Superior temporal gyrus (tissue), 1 donor: ENCODE data around the gene DNASE1L1.

Experiments
- DNase-seq: peaks from one replicate; pipeline ENCODE4 v3.0.0-alpha.2; 2016; ENCODE audit errors: extremely low spot score

DNASE1L1 gene

DNA sequence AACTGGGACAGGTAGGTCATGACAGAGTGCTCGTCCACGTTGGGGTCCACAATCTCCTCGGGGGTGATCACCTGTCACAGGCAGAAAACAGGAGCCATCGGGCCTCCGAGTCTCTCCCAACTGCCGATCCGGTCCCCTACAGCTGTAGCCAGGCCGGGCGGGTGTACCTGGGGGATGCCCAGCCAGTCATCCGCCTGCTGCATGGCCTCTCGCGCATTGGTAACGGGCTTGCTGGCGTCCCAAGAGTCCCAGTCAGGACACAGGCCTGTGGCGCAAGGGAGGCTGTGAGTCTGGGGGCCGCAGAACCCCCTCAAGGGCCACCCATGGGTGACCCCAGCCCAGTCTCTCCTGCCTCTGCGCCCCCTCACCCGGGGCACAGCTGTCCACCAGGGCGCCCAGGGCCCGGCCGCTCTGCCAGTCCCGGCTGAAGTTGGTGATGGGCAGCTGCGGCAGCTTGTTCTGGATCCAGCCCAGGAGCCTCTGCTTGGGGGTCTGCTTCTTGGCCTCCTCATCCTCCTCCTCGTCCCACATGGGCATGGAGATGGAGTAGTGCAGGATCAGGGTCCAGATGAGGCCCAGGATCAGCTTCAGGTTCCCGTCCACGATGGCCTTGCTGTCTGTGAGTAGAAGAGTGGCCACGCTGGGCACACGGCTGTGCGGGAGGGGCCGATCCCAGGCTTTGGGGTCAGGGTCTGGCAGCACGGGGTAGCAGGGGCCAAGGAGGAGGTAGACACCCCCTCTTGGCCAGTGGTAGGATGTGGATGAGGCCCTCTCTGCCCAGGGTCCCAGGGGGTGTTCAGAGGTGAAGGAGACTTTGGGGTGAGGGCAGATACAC is 41.4 kb downstream of the DNASE1L1 start:
- DNase-seq, result no peak

DNA sequence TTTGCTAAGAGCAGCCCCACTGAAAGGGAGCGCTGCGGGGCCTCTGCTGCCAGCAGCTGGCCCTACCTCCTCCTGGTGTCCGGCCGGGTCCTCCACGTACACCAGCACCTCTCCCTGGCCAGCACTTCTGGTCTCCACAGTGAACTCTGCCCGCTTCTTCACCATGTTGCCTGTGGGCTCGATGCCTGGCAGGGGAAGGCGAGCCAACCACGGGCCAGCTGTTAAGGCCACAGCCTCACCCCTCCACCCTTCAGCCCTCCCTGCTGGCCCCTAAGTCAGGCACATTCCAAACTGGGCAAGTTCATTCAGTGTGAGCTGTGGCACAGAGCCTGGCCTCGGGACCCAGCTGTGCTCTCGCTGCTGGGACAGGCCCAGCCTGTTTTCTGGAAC is 42.4 kb downstream of the DNASE1L1 start:
- no peak for DNase-seq

DNA sequence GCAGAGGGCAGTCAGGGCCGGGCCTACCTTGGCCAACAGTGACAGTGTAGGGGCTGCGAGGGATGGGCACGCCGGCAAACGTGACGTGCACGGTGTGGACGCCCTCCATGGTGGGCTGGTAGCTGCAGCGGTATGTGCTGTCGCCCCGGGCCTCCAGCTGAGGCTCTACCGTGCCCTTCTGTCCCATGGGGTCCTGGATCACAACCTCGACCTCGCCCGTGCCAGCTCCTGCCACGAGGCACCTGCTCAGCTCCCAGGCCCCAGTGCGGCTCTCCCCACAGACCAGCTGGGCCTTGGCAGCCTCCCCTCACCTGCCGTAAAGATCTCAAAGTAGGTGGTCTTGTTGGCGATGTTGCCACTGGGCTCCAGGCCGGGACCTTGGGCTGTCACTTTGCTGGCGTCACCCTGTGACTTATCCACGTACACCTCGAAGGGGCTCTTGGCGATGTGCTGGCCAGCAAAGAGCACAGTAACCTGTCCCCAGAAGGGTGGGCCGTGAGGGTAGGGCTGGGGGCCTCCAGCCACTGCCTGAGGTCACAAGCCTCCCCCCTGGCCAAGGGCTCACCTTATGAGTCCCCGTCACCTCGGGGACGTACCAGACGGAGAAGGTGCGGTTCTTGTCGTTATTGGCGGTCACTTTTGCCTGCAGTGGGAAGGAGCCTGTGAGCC is 42.9 kb downstream of the DNASE1L1 start:
- DNase-seq, result no peak

DNA sequence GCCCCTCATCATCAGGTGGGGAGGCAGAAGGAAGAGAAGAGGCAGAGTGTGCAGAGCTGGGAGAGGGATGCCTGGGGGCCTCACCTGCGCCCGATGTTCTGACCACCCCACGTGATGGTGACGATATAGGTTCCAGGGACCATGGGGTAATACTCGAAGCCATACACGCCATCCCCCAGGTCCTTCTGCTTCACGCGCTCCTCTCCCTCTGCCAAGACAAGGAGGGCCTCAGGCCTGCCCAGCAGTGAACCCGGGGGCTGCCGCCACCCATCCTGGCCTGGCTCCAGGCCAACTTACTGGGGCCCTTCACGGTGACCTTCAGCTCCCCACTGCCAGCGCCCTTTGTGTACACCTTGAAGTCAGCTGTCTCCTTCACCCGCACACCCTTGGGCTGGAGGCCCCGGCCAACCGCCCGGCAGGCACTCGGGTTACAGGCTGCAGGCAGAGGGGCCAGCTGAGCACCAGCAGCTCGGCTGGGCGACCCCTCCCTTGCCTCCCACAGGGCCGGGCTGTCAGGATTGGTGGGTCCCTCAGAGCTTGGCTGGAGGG is 43.9 kb downstream of the DNASE1L1 start:
- no peak for DNase-seq

DNA sequence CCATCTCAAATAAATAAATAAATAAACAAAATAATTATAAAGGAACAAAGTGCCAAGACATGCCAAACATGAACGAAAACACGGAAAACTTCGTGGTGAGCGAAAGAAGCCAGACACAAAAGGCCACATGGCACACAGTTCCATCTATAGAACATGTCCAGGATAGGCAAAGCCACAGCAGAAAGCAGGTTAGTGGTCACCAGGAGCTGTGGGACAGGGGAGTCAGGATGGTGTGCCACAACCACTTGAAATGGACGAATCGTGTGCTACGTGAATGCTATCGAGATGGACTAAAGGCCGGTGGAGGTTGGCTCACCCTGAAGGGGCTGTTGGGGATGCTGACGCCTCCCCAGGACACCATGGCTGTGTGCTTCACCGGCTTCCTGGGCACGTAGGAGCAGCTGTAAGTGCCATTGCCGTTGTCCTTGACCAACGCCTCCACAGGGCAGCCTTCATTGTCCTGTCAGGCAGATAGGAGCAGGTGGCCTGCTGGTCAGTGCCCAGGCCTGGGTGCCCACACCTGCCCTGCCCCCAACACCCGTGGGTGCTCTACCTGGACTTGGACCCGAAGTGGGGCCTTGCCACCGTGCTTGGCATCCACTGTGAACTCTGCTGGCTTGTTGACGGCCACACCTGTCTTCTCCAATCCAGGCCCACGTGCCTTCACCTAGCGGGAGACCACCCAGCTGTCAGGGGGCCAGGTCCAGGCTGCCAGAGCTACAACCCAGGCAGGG is 45.2 kb downstream of the DNASE1L1 start:
- DNase-seq, result no peak

DNA sequence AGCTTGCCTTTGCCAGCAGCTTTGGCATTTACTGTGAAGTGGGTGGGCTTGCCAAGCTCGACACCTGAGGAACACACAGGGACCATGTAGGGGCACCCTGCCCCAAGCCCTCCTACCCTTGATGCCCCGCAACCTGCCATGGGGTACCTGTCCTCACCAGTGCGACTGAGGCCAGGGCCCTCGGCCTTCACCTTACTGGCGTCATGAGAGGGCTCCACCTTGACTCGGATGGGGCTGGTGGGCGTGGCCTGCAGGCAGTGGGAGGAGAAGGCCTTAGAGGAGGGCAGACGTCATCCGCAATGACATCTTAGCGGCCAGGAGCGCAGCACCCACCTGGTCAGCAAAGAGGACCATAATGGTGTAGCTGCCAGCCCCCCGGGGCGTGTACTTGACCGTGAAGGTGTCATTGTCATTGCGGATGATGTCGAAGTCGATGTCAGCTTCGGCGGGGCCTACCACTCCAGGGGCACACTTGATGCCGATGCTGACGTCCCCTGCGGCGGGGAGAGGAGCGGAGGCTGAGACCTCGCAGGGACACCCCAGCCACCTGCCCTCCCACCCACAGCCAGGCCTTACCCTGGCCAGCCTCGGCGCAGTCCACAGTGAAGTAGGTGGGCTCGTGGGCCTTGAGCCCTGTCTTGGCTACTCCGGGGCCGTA is 46.8 kb downstream of the DNASE1L1 start:
- DNase-seq, result no peak

DNA sequence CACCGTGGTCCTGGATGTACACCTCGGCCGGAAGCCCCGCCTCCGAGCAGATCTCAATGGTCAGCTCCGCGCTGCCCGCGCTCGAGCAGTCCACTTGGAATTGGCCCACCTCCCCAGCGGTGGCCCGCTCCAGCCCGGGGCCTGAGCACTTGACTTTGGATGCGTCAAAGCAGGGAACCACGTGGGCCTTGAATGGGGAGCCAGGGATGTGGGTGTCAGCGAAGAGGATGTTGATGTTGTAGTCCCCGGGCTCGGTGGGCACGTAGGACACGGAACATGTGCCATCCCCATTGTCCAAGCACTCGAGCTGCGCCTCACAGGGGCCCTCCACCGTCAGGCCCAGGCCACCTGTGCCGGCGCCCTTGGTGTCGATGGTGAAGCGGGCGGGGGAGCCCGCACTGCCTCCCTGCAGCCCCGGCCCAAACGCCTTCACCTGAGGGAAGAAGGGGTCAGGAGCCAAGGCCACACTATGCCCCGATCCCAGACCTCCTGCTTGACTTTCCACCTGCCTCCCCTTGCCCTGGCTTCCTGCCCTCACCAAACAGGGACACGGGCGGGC is 48.8 kb downstream of the DNASE1L1 start:
- no peak for DNase-seq

DNA sequence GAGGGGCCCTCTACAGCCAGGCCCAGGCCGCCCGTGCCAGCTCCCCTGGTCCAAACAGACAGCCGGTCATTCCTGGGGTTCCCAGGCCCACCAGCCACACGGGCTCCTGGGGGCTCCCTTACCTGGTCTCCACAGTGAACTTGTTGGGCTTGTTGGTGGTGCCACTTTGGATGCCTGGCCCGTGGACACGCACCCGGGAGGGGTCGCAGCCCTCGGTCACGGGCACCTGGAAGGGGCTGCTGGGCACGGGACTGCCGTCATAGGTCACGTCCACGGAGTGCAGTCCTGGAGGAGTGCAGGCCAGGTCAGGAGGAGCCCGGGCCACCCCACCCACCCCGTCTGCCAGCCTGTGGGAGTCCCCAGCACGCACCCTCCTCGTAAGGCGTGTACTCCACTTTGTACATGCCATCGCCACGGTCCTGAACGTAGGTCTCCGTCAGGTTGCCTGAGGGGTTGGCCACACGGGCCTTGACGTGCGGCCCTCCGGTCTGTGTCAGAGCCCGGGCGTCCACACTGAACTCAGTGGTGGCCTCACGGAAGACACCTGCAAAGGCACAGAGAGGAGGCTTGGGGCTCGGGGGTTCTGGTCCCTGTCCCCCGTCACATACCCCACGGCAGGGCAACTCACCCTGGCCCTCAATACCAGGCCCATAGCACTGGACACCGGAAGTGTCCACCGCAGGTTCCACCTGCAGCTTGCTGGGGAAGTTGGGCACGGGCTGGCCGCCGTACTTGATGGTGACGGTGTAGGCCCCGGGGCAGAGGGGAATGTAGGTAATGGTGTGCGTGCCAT is 49.5 kb downstream of the DNASE1L1 start:
- no peak for DNase-seq

DNA sequence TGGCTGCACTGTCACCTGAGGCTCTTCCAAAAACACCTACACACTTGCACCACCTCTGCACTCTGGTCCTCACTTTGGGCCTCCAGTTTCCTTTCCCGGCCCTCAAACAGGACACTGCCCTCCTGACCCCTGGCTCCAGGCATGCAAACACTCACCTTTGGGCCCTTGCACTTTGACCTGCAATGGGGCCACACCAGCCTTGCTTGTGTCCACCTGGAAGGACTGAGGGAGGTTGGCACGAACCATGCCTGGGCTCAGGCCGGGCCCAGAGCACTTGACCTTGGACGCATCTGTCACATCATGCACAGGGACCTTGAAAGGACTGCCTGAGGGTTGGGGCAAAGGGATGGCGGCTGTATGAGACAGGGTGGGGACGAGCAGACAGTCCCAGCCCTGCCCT is 50.2 kb downstream of the DNASE1L1 start:
- DNase-seq, result no peak

DNA sequence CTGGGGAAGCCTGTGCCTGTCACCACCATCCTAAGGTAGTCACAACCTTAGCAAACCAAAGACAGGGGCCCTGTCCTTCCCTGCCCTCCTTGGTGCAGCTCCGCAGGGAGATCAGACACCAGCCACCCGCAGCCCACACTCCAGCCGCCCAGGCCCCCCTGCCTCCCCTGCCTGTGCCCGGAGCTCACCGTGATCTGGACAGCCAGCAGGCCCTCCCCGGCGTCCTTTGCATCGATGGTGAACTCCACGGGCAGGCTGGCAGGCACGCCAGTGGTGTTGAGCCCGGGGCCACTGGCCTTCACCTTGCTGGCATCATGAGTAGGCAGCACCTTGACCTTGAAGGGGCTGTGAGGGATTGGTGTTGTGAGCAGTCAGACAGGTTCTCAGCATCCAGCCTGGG is 51.0 kb downstream of the DNASE1L1 start:
- DNase-seq, result no peak

DNA sequence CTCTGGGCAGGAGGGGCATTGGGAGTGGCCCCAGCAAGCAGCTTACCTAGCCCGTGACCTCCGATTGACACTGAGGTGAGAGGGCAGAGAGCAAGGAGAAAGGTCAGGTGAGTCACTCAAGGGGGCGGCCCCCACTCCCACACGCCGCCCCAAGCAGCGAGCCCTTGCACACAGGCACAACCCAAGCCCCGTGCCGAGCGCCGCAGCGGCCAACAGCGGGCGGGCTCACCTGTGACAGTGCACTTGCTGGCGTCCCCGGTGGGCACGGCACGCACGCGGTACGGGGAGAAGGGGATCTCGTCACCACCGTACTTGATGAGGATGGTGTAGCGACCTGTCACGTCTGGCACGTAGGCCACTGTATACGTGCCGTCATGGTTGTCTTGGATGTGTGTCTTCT is 51.8 kb downstream of the DNASE1L1 start:
- DNase-seq, result no peak

DNA sequence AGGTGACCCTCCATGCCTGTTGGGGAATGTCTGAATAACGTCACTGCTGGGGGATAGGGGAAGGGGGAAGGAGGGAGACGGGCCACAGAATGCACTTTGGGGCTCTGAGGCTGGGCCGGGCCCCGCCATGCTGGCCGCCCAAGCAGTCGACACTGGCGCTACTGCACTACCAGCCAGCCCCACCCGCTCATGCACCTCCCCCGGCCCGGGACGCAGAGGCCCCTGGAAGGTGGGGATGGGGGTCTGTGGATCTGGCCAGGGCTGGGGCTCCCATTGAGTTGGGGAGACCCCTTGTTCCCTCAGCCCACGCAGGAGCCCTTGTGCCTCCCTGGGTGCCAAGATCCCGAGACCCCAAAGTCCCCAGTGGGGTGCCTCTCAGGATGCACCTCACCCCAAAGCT is 52.5 kb downstream of the DNASE1L1 start:
- DNase-seq, result no peak

DNA sequence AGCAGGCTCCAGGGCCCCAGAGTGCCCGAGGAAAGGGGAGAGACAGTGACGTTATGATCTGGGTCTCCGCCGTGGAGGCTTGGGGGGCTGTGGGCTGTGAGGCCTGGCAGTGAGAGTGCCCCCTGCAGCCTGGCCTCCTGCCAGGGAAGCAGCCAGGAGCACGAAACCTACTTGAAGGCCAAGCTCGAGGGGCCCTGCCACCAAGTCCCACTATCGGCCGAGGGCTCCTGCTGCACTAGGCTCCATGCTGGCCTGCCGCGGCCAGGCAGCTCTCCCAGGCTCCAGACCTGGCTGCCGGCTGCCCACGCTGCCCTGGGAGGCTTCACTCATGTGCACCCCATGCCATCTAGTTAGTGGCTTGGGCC is 53.3 kb downstream of the DNASE1L1 start:
- no peak for DNase-seq

DNA sequence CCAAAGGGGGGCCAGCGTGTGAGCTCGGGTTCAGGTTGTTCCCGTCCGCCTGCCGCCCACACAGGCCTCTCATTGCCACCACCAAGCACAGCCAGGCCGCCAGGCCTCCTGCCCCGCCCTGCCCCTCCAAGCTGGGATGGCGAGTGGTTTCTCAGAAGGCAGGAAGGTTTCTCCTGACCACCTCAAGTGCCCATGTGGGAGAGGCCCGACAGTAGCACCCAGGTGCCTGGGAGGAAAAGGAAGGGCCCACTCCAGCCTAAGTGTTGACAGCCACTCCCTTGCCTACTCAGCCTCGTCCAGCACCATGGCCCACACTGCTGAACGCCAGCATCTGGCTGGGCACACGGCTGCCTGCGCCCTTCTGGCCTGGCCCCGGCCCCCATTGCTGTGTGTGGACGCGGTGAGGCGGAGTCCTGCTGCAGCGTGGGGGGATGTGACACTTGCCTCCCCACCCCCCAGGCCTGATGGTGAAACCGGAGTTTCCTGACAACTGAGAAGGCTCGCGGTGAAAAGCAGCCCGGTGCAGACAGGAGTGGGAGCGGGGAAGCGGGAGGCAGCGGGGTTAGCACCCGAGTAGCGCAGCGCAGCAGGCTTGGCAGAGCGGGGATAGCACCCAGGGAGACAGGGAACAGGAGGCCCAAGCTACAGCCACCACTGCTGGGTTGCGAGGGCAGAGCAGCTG is 53.8 kb downstream of the DNASE1L1 start:
- no peak for DNase-seq

DNA sequence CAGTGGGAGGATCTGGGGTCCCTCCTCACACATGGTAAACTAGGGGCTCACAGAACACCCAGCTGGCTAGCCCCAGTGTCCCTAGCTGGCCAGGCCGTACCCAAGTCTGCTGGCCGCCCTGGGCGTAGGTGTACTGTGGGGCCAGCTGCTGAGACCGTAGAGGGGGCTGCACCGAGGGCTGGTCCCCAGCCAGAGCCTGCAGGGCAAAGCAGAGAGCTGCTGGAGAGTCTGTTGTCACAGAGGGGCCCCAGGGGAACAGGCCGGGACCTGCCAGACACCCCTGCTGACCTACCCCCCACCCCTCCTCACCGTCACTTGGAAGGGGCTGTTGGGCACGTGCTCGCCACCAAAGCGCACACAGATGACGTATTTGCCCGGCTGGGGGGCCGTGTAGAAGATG is 54.5 kb downstream of the DNASE1L1 start:
- no peak for DNase-seq

DNA sequence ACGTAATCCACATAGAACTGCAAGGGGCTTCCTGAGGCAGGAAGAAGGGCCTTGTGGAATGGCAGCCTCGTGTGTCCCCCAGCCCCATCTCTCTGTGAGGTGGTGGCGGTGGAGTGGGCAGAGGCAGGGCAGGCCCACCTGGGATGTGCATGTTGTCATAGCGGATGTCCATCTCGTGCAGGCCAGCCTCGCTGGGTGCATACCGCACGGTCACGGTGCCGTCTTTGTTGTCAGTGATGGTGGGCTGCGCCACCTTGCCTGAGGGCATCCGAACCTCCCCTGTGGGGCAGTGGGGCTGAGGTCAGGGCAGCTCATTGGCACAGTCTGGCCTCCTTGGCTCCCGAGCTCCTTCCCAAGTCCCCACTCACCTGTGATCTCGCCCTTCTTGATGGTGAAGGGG is 55.0 kb downstream of the DNASE1L1 start:
- no peak for DNase-seq

DNA sequence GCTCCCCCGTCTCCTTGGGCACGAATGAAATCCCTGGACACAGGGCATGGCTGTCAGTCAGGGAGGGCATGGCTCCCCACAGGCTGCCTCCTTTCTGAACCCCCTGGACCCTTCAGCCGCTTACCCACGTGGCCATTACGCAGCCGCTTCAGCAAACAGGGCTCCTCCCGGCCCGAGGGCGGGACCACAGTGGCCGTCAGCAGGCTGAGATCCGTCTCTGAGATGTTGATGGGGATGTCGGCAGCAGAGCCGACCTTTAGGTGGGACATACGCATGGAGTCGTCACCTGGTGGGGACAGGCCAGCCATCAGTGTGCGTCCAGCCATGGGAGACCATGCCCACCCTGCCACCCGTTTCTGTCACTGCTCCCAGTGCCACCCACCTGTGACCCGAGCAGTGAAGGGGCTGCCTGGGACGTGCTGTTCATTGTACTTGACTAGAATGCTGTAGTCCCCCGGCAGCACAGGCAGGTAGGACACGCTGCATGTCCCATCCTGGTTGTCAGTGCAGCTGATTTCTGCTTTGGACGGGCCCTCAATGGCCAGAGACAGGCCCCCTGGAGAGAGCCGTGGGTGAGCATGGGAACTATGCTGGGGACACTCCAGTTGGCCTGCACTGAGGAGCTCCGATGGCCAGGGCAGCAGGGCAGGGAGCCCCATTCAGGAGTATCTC is 55.7 kb downstream of the DNASE1L1 start:
- no peak for DNase-seq

DNA sequence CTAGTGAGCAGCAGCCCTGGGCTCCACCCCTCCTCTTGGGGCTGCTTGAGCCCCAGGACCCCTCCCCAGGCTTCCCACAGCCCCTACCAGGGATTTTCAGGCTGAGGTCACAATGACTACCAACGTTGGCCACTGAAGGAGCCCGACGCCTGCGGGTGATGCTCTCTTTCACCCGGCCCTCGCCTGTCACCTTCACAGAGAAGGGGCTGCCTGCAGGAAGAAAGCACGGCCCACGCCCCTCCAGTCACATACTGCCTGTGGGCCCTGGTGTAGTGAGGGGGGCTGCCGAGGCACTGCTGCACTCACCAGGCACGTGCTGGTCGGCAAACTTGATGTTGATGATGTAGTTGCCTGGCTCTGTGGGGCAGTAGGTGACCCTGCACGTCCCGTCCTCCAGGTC is 56.6 kb downstream of the DNASE1L1 start:
- DNase-seq, result no peak

DNA sequence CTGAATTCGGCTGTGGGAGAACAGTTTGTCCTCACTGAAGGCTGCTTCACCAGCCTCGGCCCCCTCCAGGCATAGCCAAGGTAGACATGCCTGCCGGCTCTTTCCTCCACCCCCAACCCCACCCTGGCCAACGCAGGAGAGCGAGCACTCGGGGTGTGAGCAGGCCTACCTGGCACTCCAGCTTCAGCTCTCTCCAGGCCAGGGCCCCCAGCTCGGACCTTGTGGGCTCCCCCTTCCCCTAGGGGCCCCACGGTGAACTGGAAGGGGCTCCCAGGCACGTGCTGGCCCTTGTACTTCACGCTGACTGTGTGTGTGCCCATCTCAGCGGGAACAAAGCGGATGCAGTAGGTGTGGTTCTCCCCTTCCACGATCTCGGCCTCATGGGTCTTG is 57.0 kb downstream of the DNASE1L1 start:
- DNase-seq, result no peak
